H9 (cell line): Measurements from ENCODE around the gene MEA1. TPM values are rescaled to one million over a fixed set of nuclear protein-coding genes. Genes with fewer than 3 reads are reported as not detected.

Experiments used
- DNase-seq: peaks from one replicate; pipeline ENCODE4 v3.0.0-alpha.2; 2017
- H2AFZ ChIP-seq: one replicate; pipeline ENCODE4 v1.6.1; 2013; ENCODE audit warnings: mild to moderate bottlenecking, low read length, control low read depth, moderate library complexity
- H2AK5ac ChIP-seq: 2 replicates; pipeline ENCODE4 v1.6.1; 2013; ENCODE audit warnings: low read length, control low read depth, mixed read lengths; ENCODE audit not compliant: insufficient read length
- H2BK120ac ChIP-seq: one replicate; pipeline ENCODE4 v1.6.1; 2013; ENCODE audit warnings: low read depth, mild to moderate bottlenecking, low read length, control low read depth, inconsistent platforms; ENCODE audit not compliant: poor library complexity, severe bottlenecking
- H2BK12ac ChIP-seq: 2 replicates; pipeline ENCODE4 v1.6.1; 2013; ENCODE audit warnings: low read length, control low read depth, mixed read lengths, low read depth; ENCODE audit not compliant: insufficient read length
- H2BK15ac ChIP-seq: 2 replicates; pipeline ENCODE4 v1.6.1; 2013; ENCODE audit warnings: low read depth, low read length, control low read depth
- H2BK20ac ChIP-seq: one replicate; pipeline ENCODE4 v1.6.1; 2013; ENCODE audit warnings: low read depth, mild to moderate bottlenecking, low read length, control low read depth, inconsistent platforms; ENCODE audit not compliant: poor library complexity, severe bottlenecking
- H2BK5ac ChIP-seq: 2 replicates; pipeline ENCODE4 v1.6.1; 2013; ENCODE audit warnings: low read length, control low read depth, mixed read lengths; ENCODE audit not compliant: insufficient read length
- H3K14ac ChIP-seq: 2 replicates; pipeline ENCODE4 v1.6.1; 2013; ENCODE audit warnings: low read length, control low read depth; ENCODE audit not compliant: insufficient read depth
- H3K18ac ChIP-seq: 2 replicates; pipeline ENCODE4 v1.6.1; 2013; ENCODE audit warnings: low read depth, mild to moderate bottlenecking, mixed read lengths, low read length, control low read depth; ENCODE audit not compliant: insufficient read length
- H3K23ac ChIP-seq: 2 replicates; pipeline ENCODE4 v1.6.1; 2013; ENCODE audit warnings: low read length, control low read depth, mixed read lengths, low read depth; ENCODE audit not compliant: insufficient read length
- H3K23me2 ChIP-seq: 2 replicates; pipeline ENCODE4 v1.6.1; 2013; ENCODE audit warnings: low read depth, mild to moderate bottlenecking, mixed read lengths, low read length, control low read depth; ENCODE audit not compliant: insufficient read length, poor library complexity, severe bottlenecking
- H3K27ac ChIP-seq: 2 replicates; pipeline ENCODE4 v1.5.1; 2013; ENCODE audit warnings: low read length, control low read depth, mixed read lengths, low read depth; ENCODE audit not compliant: insufficient read length
- H3K27me3 ChIP-seq: 2 replicates; pipeline ENCODE4 v1.6.1; 2013; ENCODE audit warnings: low read length, control low read depth, inconsistent platforms; ENCODE audit not compliant: insufficient read depth
- H3K4ac ChIP-seq: 2 replicates; pipeline ENCODE4 v1.6.1; 2013; ENCODE audit warnings: low read depth, mild to moderate bottlenecking, control low read depth, inconsistent platforms, low read length, moderate library complexity
- H3K4me1 ChIP-seq: 2 replicates; pipeline ENCODE4 v1.6.1; 2013; ENCODE audit warnings: low read length, control low read depth, inconsistent platforms; ENCODE audit not compliant: insufficient read depth
- H3K4me2 ChIP-seq: 2 replicates; pipeline ENCODE4 v1.6.1; 2013; ENCODE audit warnings: low read length, control low read depth, mixed read lengths; ENCODE audit not compliant: insufficient read length, insufficient read depth
- H3K56ac ChIP-seq: 2 replicates; pipeline ENCODE4 v1.6.1; 2013; ENCODE audit warnings: low read depth, mild to moderate bottlenecking, mixed read lengths, low read length, control low read depth; ENCODE audit not compliant: insufficient read length
- H3K79me1 ChIP-seq: 2 replicates; pipeline ENCODE4 v1.6.1; 2013; ENCODE audit warnings: low read depth, mild to moderate bottlenecking, moderate library complexity, low read length, control low read depth, inconsistent platforms; ENCODE audit not compliant: insufficient read depth, poor library complexity, severe bottlenecking
- H3K79me2 ChIP-seq: 2 replicates; pipeline ENCODE4 v1.6.1; 2013; ENCODE audit warnings: low read length, control low read depth, inconsistent platforms; ENCODE audit not compliant: insufficient read depth
- H3K9ac ChIP-seq: 2 replicates; pipeline ENCODE4 v1.6.1; 2013; ENCODE audit warnings: low read length, control low read depth, mixed read lengths; ENCODE audit not compliant: insufficient read length; ENCODE audit errors: extremely low read depth
- H3K9me3 ChIP-seq: one replicate; pipeline ENCODE4 v1.6.1; 2013; ENCODE audit warnings: low read depth, low read length, inconsistent platforms; ENCODE audit not compliant: control insufficient read depth
- H3T11ph ChIP-seq: one replicate; pipeline ENCODE4 v1.6.1; 2013; ENCODE audit warnings: mild to moderate bottlenecking, low read length, control low read depth, inconsistent platforms
- H4K20me1 ChIP-seq: one replicate; pipeline ENCODE4 v1.6.1; 2013; ENCODE audit not compliant: control insufficient read depth, insufficient read length, insufficient read depth
- H4K5ac ChIP-seq: 2 replicates; pipeline ENCODE4 v1.6.1; 2013; ENCODE audit warnings: low read depth, mild to moderate bottlenecking, mixed read lengths, low read length, control low read depth; ENCODE audit not compliant: insufficient read length
- H4K8ac ChIP-seq: replicated peaks from 2 replicates; pipeline ENCODE4 v1.6.1; 2013; ENCODE audit warnings: low read length, control low read depth, mixed read lengths, low read depth; ENCODE audit not compliant: insufficient read length
- H4K91ac ChIP-seq: 2 replicates; pipeline ENCODE4 v1.6.1; 2013; ENCODE audit warnings: low read depth, mild to moderate bottlenecking, moderate library complexity, mixed read lengths, low read length, control low read depth; ENCODE audit not compliant: insufficient read length
- H3K27ac Mint-ChIP-seq, 3 experiments: 2 replicates in 2 of 3; 3 replicates in 1 of 3; pipeline ENCODE4 v1.8.0; 2020 to 2021; ENCODE audit warnings: mixed read lengths in 3 of 3, mild to moderate bottlenecking in 1 of 3, moderate library complexity in 1 of 3
- H3K27me3 Mint-ChIP-seq: 2 replicates; pipeline ENCODE4 v1.8.0; 2021; ENCODE audit warnings: low read depth, mild to moderate bottlenecking, moderate library complexity, mixed read lengths
- H3K36me3 Mint-ChIP-seq, 3 experiments: 2 replicates in 2 of 3; 3 replicates in 1 of 3; pipeline ENCODE4 v1.8.0; 2020 to 2021; ENCODE audit warnings: low read depth in 3 of 3, mixed read lengths in 3 of 3; ENCODE audit not compliant: insufficient read depth in 1 of 3
- H3K4me1 Mint-ChIP-seq, 2 experiments: 2 replicates each; pipeline ENCODE4 v1.8.0; 2020; ENCODE audit warnings: mixed read lengths in 2 of 2
- H3K4me3 Mint-ChIP-seq, 2 experiments: 2 replicates in 1 of 2; 3 replicates in 1 of 2; pipeline ENCODE4 v1.8.0; 2020 to 2021; ENCODE audit warnings: mild to moderate bottlenecking in 2 of 2, mixed read lengths in 2 of 2, moderate library complexity in 1 of 2
- H3K9me3 Mint-ChIP-seq, 2 experiments: 2 replicates in 1 of 2; 3 replicates in 1 of 2; pipeline ENCODE4 v1.8.0; 2020; ENCODE audit warnings: mild to moderate bottlenecking in 2 of 2, mixed read lengths in 2 of 2, moderate library complexity in 1 of 2
- WGBS: extraction: QIAGEN DNeasy Blood & Tissue Kit; methylation state at CpG from one replicate; pipeline ENCODE4 v1.1.7; 2013; ENCODE audit warnings: missing lambda C conversion rate, low lambda C conversion rate, mixed read lengths; ENCODE audit not compliant: insufficient read length; ENCODE audit errors: extremely low coverage; 5-methylcytosine and 5-hydroxymethylcytosine counted together
- total RNA-seq: library from RNA; stranded (reverse); gene quantifications from 2 replicates; pipeline ENCODE4 v1.2.1, GENCODE V29; 2021
- TF ChIP-seq, protein P1 (sequence below): fragments of 200-600 bp; sonication (generic); conservative IDR thresholded peaks from 3 replicates; pipeline ENCODE4 v1.8.0; 2021; ENCODE audit warnings: antibody characterized with exemption, mild to moderate bottlenecking

MEA1 gene
- total RNA-seq, 1 experiment from 2014 or later = 113 TPM

- no peak overlapping the region for H4K5ac ChIP-seq
- H2AFZ ChIP-seq = no peak overlapping the region
- H3K79me1 ChIP-seq = no peaks in the 10 kb centered on the region
- WGBS = no CpG with 5 or more reads among the region's 5 CpGs
- no peak overlapping the region for H2BK12ac ChIP-seq
- H2BK120ac ChIP-seq = no peak overlapping the region
- H2BK5ac ChIP-seq = no peak overlapping the region
- H3K4me2 ChIP-seq = no peak overlapping the region
- H2BK20ac ChIP-seq = no peak overlapping the region
- no peak overlapping the region for H3K23ac ChIP-seq
- H3K14ac ChIP-seq = no peak overlapping the region
- no peaks in the 10 kb centered on the region for H3K4me1 ChIP-seq
- no peaks in the 10 kb centered on the region for H3K9me3 ChIP-seq
- Mint-ChIP-seq H3K27ac (peak overlapping the region in 1 of 3 experiments; percentile 37; a peak in 2 of 7 replicates), H3K36me3 (peaks cover 29 to 84% (median 66%) of the 10 kb centered on the region in 3 experiments; a peak in 6 of 7 replicates), H3K4me1 (no peaks in the 10 kb centered on the region), H3K9me3 (no peaks in the 10 kb centered on the region; a peak in 1 of 5 replicates), H3K27me3 (no peaks in the 10 kb centered on the region; the same call in none of the 2 replicates), H3K4me3 (no peak overlapping the region)
- H3K27me3 ChIP-seq = no peaks in the 10 kb centered on the region
- H3K4ac ChIP-seq = no peak overlapping the region
- no peak overlapping the region for H2AK5ac ChIP-seq
- no peak overlapping the region for H3K9ac ChIP-seq
- H4K8ac ChIP-seq = no peak overlapping the region
- TF ChIP-seq, protein P1, sequence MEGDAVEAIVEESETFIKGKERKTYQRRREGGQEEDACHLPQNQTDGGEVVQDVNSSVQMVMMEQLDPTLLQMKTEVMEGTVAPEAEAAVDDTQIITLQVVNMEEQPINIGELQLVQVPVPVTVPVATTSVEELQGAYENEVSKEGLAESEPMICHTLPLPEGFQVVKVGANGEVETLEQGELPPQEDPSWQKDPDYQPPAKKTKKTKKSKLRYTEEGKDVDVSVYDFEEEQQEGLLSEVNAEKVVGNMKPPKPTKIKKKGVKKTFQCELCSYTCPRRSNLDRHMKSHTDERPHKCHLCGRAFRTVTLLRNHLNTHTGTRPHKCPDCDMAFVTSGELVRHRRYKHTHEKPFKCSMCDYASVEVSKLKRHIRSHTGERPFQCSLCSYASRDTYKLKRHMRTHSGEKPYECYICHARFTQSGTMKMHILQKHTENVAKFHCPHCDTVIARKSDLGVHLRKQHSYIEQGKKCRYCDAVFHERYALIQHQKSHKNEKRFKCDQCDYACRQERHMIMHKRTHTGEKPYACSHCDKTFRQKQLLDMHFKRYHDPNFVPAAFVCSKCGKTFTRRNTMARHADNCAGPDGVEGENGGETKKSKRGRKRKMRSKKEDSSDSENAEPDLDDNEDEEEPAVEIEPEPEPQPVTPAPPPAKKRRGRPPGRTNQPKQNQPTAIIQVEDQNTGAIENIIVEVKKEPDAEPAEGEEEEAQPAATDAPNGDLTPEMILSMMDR = no peak; the same call in 2 of the 3 replicates
- H4K91ac ChIP-seq = no peak overlapping the region
- H4K20me1 ChIP-seq = no peaks in the 10 kb centered on the region
- no peak overlapping the region for H2BK15ac ChIP-seq
- DNase-seq = peak; percentile 22
- no peak overlapping the region for H3K27ac ChIP-seq
- H3T11ph ChIP-seq = no peak overlapping the region
- no peak overlapping the region for H3K56ac ChIP-seq
- no peaks in the 10 kb centered on the region for H3K79me2 ChIP-seq
- no peak overlapping the region for H3K18ac ChIP-seq
- no peaks in the 10 kb centered on the region for H3K23me2 ChIP-seq
These were observed 23.5 kb upstream of the MEA1 start for GRCh38 chr6:43037197-43037596.
